Prostate gland (tissue), 2 donors: ENCODE data around the gene OSBPL9.

Source experiments
- CTCF ChIP-seq, 4 experiments: fragments of 200-600 bp in 2 of 4; fragments of 450-650 bp in 2 of 4; sonication (generic) in 2 of 4; IDR thresholded peaks; 1 replicate in 3 of 4; 2 replicates in 1 of 4; pipeline ENCODE4 v1.5.1; 2016 to 2019; ENCODE audit warnings: antibody characterized with exemption in 4 of 4, mild to moderate bottlenecking in 2 of 4, moderate library complexity in 2 of 4
- POLR2A ChIP-seq: fragments of 450-650 bp; IDR thresholded peaks from one replicate; pipeline ENCODE4 v1.6.1; 2016; ENCODE audit warnings: antibody characterized with exemption, mild to moderate bottlenecking
- POLR2AphosphoS5 ChIP-seq: sonication (generic); formaldehyde crosslinking; IDR thresholded peaks from one replicate; pipeline ENCODE4 v1.6.1; 2017; ENCODE audit warnings: antibody characterized with exemption

- TF ChIP-seq CTCF (IDR thresholded peaks at IDR 0.05), result no peak
- no peak for TF ChIP-seq POLR2A
- TF ChIP-seq POLR2AphosphoS5, result no peak
These were observed 15.9 kb upstream of the OSBPL9 start for GRCh38 chr1:51600965-51601364.
